Small intestine (tissue), 7 donors: ENCODE measurements around the gene CPT1B. TPM values are rescaled to one million over a fixed set of nuclear protein-coding genes. Genes with fewer than 3 reads are reported as not detected.

ENCODE experiments used
- DNase-seq, 2 donors: peaks; one replicate each; pipeline versions ENCODE4 v3.0.0 to v3.0.0-alpha.2; 2013
- FAIRE-seq: peaks from 2 replicates; lab custom pipeline; 2012; peaks lifted over from hg19 to GRCh38; lab: Jason Lieb, UNC
- H3K27ac ChIP-seq, 3 donors: one replicate each; pipeline ENCODE4 v1.5.1; 2013; ENCODE audit warnings: low read length in 2 of 3, mild to moderate bottlenecking in 2 of 3, control low read depth in 1 of 3, inconsistent platforms in 1 of 3, low read depth in 1 of 3, moderate library complexity in 1 of 3
- H3K27me3 ChIP-seq, 3 donors: one replicate each; pipeline ENCODE4 v1.6.1; 2013; ENCODE audit warnings: low read length in 3 of 3, inconsistent platforms in 1 of 3; ENCODE audit not compliant: control insufficient read depth in 3 of 3, insufficient read depth in 3 of 3
- H3K36me3 ChIP-seq, 3 donors: one replicate each; pipeline ENCODE4 v1.6.1; 2013; ENCODE audit warnings: low read length in 3 of 3, inconsistent platforms in 1 of 3, low read depth in 1 of 3, mild to moderate bottlenecking in 1 of 3, moderate library complexity in 1 of 3; ENCODE audit not compliant: control insufficient read depth in 3 of 3, insufficient read depth in 2 of 3
- H3K4me1 ChIP-seq, 3 donors: one replicate each; pipeline ENCODE4 v1.6.1; 2013; ENCODE audit warnings: low read length in 2 of 3, inconsistent platforms in 1 of 3, low read depth in 1 of 3, mild to moderate bottlenecking in 1 of 3, moderate library complexity in 1 of 3; ENCODE audit not compliant: control insufficient read depth in 3 of 3, insufficient read depth in 2 of 3
- H3K4me3 ChIP-seq, 3 donors: one replicate each; pipeline ENCODE4 v1.5.1; 2013; ENCODE audit warnings: low read length in 3 of 3, control low read depth in 1 of 3, inconsistent platforms in 1 of 3, low read depth in 1 of 3, mild to moderate bottlenecking in 1 of 3, moderate library complexity in 1 of 3
- H3K9me3 ChIP-seq, 2 donors: one replicate each; pipeline ENCODE4 v1.6.1; 2013; ENCODE audit warnings: low read depth in 1 of 2, low read length in 1 of 2; ENCODE audit not compliant: control insufficient read depth in 2 of 2, insufficient read depth in 1 of 2
- WGBS, 3 donors: extraction: QIAGEN DNeasy Blood & Tissue Kit; methylation state at CpG; one replicate each; pipeline ENCODE4 v1.1.7; 2013; 5-methylcytosine and 5-hydroxymethylcytosine counted together
- polyA plus RNA-seq, 4 donors: library from polyadenylated mRNA; stranded (reverse) in 3 of 4; unstranded in 1 of 4; fragments of 200-250 nt in 3 of 4; fragments of 120-200 nt in 1 of 4; gene quantifications; one replicate each; pipeline versions ENCODE4 v1.2.1 to v1.2.3, GENCODE V29; 2013
- donor health status: healthy with polysubstance abuse.
- donor health status: control.
- donor health status: control.
- donor health status: Bipolar disorder and iron deficiency.
- donor health status: healthy.

CPT1B gene
- polyA plus RNA-seq, 4 donors: 14.6 to 115 (median 42.4) TPM

GRCh38 chr22:50601669-50602337 is 23.6 kb upstream of the CPT1B start:
- Histone ChIP-seq H3K27me3 (peaks cover 18 to 65% (median 25%) of the 10 kb centered on the region in 3 donors), H3K27ac (no peak overlapping the region), H3K9me3 (no peaks in the 10 kb centered on the region), H3K4me1 (peaks cover 0 to 3% (median 0%) of the 10 kb centered on the region in 3 donors), H3K36me3 (no peaks in the 10 kb centered on the region), H3K4me3 (no peak overlapping the region)
- FAIRE-seq (no peak), DNase-seq (no peak)
- WGBS, 3 donors: 31 to 49% (median 37%) methylated on average over 12 of the region's 12 CpGs

GRCh38 chr22:50600967-50601668 is 22.9 kb upstream of the CPT1B start:
- WGBS, 3 donors: 9 to 14% (median 9%) methylated on average over 22 to 52 of the region's 52 CpGs
- no peak overlapping the region for H3K27ac ChIP-seq
- peak overlapping the region in 2 of 3 donors; percentile 35 to 60 for H3K4me3 ChIP-seq
- H3K9me3 ChIP-seq: no peaks in the 10 kb centered on the region
- no peaks in the 10 kb centered on the region for H3K36me3 ChIP-seq
- H3K27me3 ChIP-seq: peaks cover 18 to 60% (median 25%) of the 10 kb centered on the region in 3 donors
- FAIRE-seq: no peak
- no peak for DNase-seq
- H3K4me1 ChIP-seq: peaks cover 0 to 3% (median 0%) of the 10 kb centered on the region in 3 donors

- FAIRE-seq: no peak
- Histone ChIP-seq H3K27ac (no peak within 1 kb of the TSS), H3K9me3 (no peaks in the 10 kb centered on the region), H3K36me3 (no peaks in the 10 kb centered on the region), H3K4me1 (peaks cover 0 to 3% (median 0%) of the 10 kb centered on the region in 3 donors), H3K4me3 (peak within 1 kb of the TSS in 2 of 3 donors; percentile 35 to 60), H3K27me3 (peaks cover 18 to 55% (median 25%) of the 10 kb centered on the region in 3 donors)
- WGBS, 3 donors: 0 to 1% (median 0%) methylated on average over 7 to 61 of the region's 61 CpGs
- peak in 1 of 2 donors; percentile 23 for DNase-seq
Observed at GRCh38 chr22:50600538-50600937, 22.3 kb upstream of the CPT1B start, which contains the start of gene MAPK8IP2. TSS of gene MAPK8IP2 (plus strand) at chr22:50600793. CDS start at chr22:50600819, 26 bp downstream.

GRCh38 chr22:50599816-50600455 is 21.7 kb upstream of the CPT1B start:
- Histone ChIP-seq H3K36me3 (no peaks in the 10 kb centered on the region), H3K27ac (no peak overlapping the region), H3K9me3 (no peaks in the 10 kb centered on the region), H3K4me1 (peaks cover 0 to 3% (median 0%) of the 10 kb centered on the region in 3 donors), H3K27me3 (peaks cover 18 to 49% (median 25%) of the 10 kb centered on the region in 3 donors), H3K4me3 (peak overlapping the region in 1 of 3 donors; percentile 60)
- WGBS, 3 donors: 15 to 17% (median 16%) methylated on average over 51 to 52 of the region's 52 CpGs
- FAIRE-seq (no peak), DNase-seq (peak; percentile 22 to 79)

GRCh38 chr22:50597097-50597496 is 18.9 kb upstream of the CPT1B start:
- 88 to 90% (median 88%) methylated on average over 5 of the region's 5 CpGs for WGBS, 3 donors
- no peaks in the 10 kb centered on the region for H3K9me3 ChIP-seq
- H3K4me3 ChIP-seq: no peak overlapping the region
- DNase-seq: no peak
- H3K4me1 ChIP-seq: peaks cover 0 to 3% (median 0%) of the 10 kb centered on the region in 3 donors
- no peak overlapping the region for H3K27ac ChIP-seq
- no peaks in the 10 kb centered on the region for H3K36me3 ChIP-seq
- peaks cover 0 to 24% (median 6%) of the 10 kb centered on the region in 3 donors for H3K27me3 ChIP-seq
- FAIRE-seq: no peak

DNA sequence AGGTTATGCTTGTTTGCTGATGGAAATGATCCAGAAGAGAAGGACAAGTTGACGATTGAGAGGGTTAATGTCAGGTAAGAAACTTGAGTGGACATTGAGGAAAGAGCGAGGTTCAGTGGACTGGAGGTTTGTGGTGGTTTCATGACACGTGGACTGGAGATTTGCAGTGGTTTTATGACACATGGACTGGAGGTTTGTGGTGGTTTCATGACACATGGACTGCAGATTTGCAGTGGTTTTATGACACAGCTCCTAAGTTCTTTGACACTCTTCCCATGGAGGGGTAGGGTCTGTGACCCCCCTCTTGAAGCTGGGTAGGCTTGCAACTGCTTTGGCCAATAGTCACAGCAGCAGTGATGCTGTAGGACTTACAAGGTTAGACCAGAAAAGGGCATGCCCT is 17.0 kb upstream of the CPT1B start:
- H3K27me3 ChIP-seq: peaks cover 0 to 12% (median 2%) of the 10 kb centered on the region in 3 donors
- H3K4me1 ChIP-seq: peaks cover 0 to 3% (median 0%) of the 10 kb centered on the region in 3 donors
- no peak overlapping the region for H3K4me3 ChIP-seq
- no peak overlapping the region for H3K27ac ChIP-seq
- no peak for DNase-seq
- FAIRE-seq: no peak
- H3K36me3 ChIP-seq: no peaks in the 10 kb centered on the region
- 74 to 92% (median 86%) methylated on average over 3 of the region's 3 CpGs for WGBS, 3 donors
- no peaks in the 10 kb centered on the region for H3K9me3 ChIP-seq

- Histone ChIP-seq H3K27me3 (peaks cover 0 to 3% (median 0%) of the 10 kb centered on the region in 3 donors), H3K4me1 (peaks cover 0 to 4% (median 0%) of the 10 kb centered on the region in 3 donors), H3K36me3 (peaks cover 0 to 2% (median 0%) of the 10 kb centered on the region in 3 donors), H3K4me3 (no peak overlapping the region), H3K9me3 (no peaks in the 10 kb centered on the region), H3K27ac (no peak overlapping the region)
- 94 to 98% (median 98%) methylated on average over 5 of the region's 5 CpGs for WGBS, 3 donors
- FAIRE-seq: no peak
- DNase-seq: no peak
Observed at GRCh38 chr22:50587407-50587806, 9.2 kb upstream of the CPT1B start.

DNA sequence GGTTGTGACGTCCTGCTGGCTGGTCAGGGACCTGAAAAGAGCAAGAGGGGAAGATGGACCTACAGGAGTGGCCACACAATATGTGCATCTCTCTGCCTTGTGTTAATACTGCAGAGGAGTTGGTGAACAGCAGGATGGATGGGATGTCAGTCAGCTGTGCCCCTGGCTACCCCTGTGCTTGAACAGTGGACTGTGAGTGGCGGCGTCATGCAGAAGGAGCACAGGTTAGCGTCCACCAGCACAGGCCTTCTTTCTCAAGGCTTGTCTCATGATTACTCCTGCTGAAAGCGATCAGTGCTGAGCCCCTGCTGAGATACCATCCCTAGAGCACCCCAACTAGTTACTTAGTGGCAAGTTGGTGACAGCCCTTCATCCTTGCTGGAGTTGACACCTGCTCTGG is 8.2 kb upstream of the CPT1B start:
- DNase-seq (no peak), FAIRE-seq (no peak)
- Histone ChIP-seq H3K36me3 (peaks cover 0 to 5% (median 0%) of the 10 kb centered on the region in 3 donors), H3K4me3 (no peak overlapping the region), H3K27me3 (peaks cover 0 to 3% (median 0%) of the 10 kb centered on the region in 3 donors), H3K4me1 (peaks cover 4 to 6% (median 4%) of the 10 kb centered on the region in 3 donors), H3K27ac (no peak overlapping the region), H3K9me3 (no peaks in the 10 kb centered on the region)
- 75 to 92% (median 79%) methylated on average over 5 of the region's 5 CpGs for WGBS, 3 donors
